HG03354 (cell line): Measurements from ENCODE around the gene SENP5.

Experiments used
- ATAC-seq: cut with Tn5 transposase; IDR thresholded peaks from one replicate; pipeline ENCODE4 v1.9.1; 2021; ENCODE audit warnings: mild to moderate bottlenecking; ENCODE audit not compliant: unreplicated experiment, poor library complexity, severe bottlenecking

The SENP5 gene

GRCh38 chr3:196966526-196967401 is 99.0 kb downstream of the SENP5 start:
- no peak for ATAC-seq

- ATAC-seq, result no peak
Measured at GRCh38 chr3:196967412-196968232, 99.9 kb downstream of the SENP5 start.

- peak; percentile 68 for ATAC-seq
Measured at GRCh38 chr3:196968233-196969133, 100.8 kb downstream of the SENP5 start, which contains the start of gene PIGZ. PIGZ (minus strand) TSS chr3:196968833; CDS start chr3:196952031, 16,802 bp downstream.

- peak; percentile 52 for ATAC-seq
Measured at GRCh38 chr3:196969134-196969659, 101.5 kb downstream of the SENP5 start.

- peak; percentile 71 for ATAC-seq
Measured at GRCh38 chr3:196969660-196970546, 102.2 kb downstream of the SENP5 start.

GRCh38 chr3:196970547-196971093 is 102.9 kb downstream of the SENP5 start:
- ATAC-seq, result no peak

GRCh38 chr3:196971094-196971698 is 103.5 kb downstream of the SENP5 start:
- ATAC-seq, result no peak

GRCh38 chr3:196974661-196975060 is 106.9 kb downstream of the SENP5 start:
- no peak for ATAC-seq

- ATAC-seq, result no peak
Measured at GRCh38 chr3:196975349-196975748, 107.6 kb downstream of the SENP5 start.

- ATAC-seq, result no peak
Measured at GRCh38 chr3:196976941-196977340, 109.2 kb downstream of the SENP5 start.

- no peak for ATAC-seq
Measured at GRCh38 chr3:196979545-196979944, 111.8 kb downstream of the SENP5 start.

GRCh38 chr3:196981657-196982056 is 113.9 kb downstream of the SENP5 start:
- ATAC-seq, result no peak

- ATAC-seq, result no peak
Measured at GRCh38 chr3:196983186-196983585, 115.5 kb downstream of the SENP5 start.
